WI38 (cell line): ENCODE results near the gene RFX2.
A peak's percentile ranks its signal among the peaks of the same experiment; 100 is the strongest.

Experiments used
- H3K4me3 ChIP-seq: 2 replicates; pipeline ENCODE4 v1.5.1; 2011; ENCODE audit warnings: low read depth, mild to moderate bottlenecking, control low read depth, low read length
- CTCF ChIP-seq: IDR thresholded peaks from 2 replicates; pipeline ENCODE4 v1.5.1; 2012; ENCODE audit warnings: low read depth, mild to moderate bottlenecking, control low read depth, low read length

RFX2 gene

GRCh38 chr19:6132482-6132881 lies 22.2 kb upstream of the RFX2 start:
- no peak overlapping the region for H3K4me3 ChIP-seq
- TF ChIP-seq CTCF, result no peak

GRCh38 chr19:6127716-6128335 lies 17.5 kb upstream of the RFX2 start:
- TF ChIP-seq CTCF, result no peak
- no peak overlapping the region for H3K4me3 ChIP-seq

GRCh38 chr19:6126335-6126974 lies 16.2 kb upstream of the RFX2 start:
- no peak; the same call in 1 of the 2 replicates for TF ChIP-seq CTCF
- no peak overlapping the region for H3K4me3 ChIP-seq

- peak; percentile 97 for TF ChIP-seq CTCF
Measured at GRCh38 chr19:6125571-6125989, 15.3 kb upstream of the RFX2 start.

GRCh38 chr19:6119031-6119430 lies 8.7 kb upstream of the RFX2 start:
- TF ChIP-seq CTCF, result no peak
- no peak overlapping the region for H3K4me3 ChIP-seq

More at GRCh38 chr19:6125571-6125989, 15.3 kb upstream of the RFX2 start:
- no peak overlapping the region for H3K4me3 ChIP-seq

- no peak for TF ChIP-seq CTCF
Measured at GRCh38 chr19:6118043-6118442, 7.7 kb upstream of the RFX2 start.

GRCh38 chr19:6117534-6117933 lies 7.2 kb upstream of the RFX2 start:
- no peak overlapping the region for H3K4me3 ChIP-seq
- TF ChIP-seq CTCF, result no peak

More at GRCh38 chr19:6118043-6118442, 7.7 kb upstream of the RFX2 start:
- H3K4me3 ChIP-seq, result no peak overlapping the region
